Retina (tissue), 1 donor: Measurements from ENCODE around the gene ZER1.
"Not testable (repeated sequence)": the region's sequence is repeated elsewhere in the genome, so short reads cannot be mapped to it uniquely, and the experiment has no call there.

Experiments used
- DNase-seq: peaks from one replicate; pipeline ENCODE4 v3.0.0-alpha.2; 2016

ZER1 gene

GRCh38 chr9:128713941-128714573 is 57.7 kb downstream of the ZER1 start:
- no peak for DNase-seq

DNA sequence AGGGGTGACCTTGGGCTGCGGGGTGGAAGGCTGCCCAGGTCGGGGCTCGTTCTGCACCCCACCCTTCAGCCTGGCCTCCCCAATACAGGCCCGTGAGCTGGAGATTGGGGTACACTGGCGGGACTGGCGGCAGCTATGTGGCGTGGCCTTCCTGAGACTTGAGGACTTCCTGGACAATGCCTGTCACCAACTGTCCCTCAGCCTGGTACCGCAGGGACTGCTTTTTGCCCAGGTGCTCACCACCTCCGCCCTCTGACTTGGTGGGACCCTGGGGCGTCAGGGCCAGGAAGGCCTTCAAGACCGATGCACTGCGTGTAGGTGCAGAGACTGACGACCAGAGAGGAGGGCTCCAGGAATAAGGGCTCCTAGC is 58.3 kb downstream of the ZER1 start:
- DNase-seq: no peak

- no peak for DNase-seq
Observed at GRCh38 chr9:128712451-128713410, 59.0 kb downstream of the ZER1 start.

DNA sequence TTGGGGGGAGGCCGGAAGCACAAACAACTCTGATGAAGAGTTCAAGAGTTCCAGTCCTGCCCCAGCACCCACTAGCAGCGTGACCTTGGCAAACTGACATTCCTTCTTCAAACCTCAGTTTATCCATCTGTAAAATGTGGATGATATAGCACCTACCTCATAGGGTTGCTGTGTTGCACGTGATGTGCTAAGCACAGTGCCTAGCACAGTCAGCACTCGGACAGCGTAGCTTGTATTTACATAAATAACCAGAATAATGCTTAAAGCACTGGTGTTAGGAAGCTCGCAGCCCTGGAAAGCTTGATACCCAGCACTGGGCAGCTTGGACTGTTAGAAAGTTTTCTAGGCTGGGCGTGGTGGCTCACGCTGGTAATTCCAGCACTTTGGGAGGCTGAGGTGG is 64.3 kb downstream of the ZER1 start:
- DNase-seq: no peak

DNA sequence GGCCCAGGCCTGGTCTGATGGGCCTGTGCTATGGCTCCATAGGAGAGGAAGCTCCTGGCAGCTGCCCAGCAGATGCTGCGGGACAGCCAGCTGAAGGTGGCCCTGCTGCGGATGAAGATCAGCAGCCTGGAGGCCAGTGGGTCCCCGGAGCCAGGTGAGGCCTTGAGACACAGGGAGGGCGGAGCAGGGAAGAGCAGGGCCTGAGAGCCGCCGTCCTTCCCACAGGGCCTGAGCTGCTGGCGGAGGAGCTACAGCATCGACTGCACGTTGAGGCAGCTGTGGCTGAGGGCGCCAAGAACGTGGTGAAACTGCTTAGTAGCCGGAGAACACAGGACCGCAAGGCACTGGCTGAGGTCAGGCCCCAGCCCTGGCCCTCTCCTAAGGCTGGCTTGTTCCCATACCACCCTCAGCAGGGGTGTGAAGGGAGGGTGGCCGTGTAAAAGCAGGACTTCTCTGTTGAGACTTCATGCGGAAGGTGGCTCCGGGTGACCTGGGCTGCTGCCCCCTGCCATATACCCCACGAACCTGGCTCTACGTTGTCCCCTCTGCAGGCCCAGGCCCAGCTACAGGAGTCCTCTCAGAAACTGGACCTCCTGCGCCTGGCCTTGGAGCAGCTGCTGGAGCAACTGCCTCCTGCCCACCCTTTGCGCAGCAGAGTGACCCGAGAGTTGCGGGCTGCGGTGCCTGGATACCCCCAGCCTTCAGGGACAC is 64.9 kb downstream of the ZER1 start:
- DNase-seq: no peak

- no peak for DNase-seq
Observed at GRCh38 chr9:128706045-128706444, 65.7 kb downstream of the ZER1 start.

DNA sequence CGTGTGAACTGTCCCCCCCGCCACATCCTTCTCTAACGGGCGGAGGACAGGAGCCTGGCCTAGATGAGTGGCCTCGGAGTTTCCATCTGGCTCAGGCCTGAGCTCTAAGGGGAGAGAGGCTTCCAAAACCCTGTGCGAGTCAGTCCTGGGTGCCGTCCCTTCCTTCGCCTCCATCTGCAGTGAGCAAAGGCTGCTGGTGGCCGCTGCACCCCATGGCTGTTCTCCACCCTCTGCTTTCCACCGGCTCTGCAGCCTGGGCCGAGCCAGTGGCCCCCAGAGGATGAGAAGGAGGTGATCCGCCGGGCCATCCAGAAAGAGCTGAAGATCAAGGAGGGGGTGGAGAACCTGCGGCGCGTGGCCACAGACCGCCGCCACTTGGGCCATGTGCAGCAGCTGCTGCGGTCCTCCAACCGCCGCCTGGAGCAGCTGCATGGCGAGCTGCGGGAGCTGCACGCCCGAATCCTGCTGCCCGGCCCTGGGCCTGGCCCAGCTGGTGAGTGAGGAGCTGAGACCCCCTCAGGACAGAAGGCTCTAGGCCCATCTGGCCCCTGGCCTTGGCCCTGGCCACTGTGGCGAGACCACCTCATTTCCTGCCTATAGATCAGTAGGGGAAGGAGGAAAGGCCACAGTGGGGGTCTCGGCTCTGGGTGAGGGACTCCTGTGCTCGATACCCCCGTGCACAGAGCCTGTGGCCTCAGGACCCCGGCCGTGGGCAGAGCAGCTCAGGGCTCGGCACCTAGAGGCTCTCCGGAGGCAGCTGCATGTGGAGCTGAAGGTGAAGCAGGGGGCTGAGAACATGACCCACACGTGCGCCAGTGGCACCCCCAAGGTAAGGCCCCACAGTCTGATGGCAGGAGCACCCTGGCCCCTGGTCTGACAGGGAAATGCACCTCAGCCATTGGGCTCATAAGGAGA is 66.4 kb downstream of the ZER1 start:
- DNase-seq: no peak

- no peak for DNase-seq
Observed at GRCh38 chr9:128704356-128704670, 67.4 kb downstream of the ZER1 start.

- DNase-seq: no peak
Observed at GRCh38 chr9:128703616-128704355, 67.9 kb downstream of the ZER1 start.

- peak; percentile 63 for DNase-seq
Observed at GRCh38 chr9:128702949-128703615, 68.6 kb downstream of the ZER1 start.

DNA sequence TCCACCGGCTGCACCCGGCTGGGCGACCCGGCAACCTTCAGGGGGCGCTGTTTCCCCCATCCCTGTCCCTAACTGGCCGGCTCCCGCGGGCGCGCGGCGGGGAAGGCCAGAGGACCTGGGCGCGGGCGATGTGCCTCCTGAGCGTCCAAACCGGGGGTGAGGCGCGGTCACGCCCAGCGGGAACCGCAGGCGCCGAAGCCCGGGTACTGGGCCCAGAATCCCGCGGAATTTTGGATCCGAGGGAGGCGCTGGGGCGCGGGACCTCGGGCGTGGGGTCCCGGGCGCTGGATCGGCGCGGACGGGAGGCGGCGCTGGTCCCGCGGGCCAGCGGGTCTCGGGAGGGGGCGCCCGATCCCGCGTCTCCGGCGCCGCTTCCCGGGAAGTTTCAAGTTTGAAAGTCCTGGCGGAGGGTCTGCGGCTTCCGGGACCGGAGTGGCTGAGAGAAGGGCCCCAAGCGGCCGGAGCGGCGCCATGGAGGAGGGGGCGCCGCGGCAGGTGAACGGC is 69.2 kb downstream of the ZER1 start, which contains the start of gene PKN3:
PKN3 (plus strand) TSS at position 59 of the 504 bp plus-strand sequence; CDS start at position 472, 413 bp downstream.
- DNase-seq: peak; percentile 96

DNA sequence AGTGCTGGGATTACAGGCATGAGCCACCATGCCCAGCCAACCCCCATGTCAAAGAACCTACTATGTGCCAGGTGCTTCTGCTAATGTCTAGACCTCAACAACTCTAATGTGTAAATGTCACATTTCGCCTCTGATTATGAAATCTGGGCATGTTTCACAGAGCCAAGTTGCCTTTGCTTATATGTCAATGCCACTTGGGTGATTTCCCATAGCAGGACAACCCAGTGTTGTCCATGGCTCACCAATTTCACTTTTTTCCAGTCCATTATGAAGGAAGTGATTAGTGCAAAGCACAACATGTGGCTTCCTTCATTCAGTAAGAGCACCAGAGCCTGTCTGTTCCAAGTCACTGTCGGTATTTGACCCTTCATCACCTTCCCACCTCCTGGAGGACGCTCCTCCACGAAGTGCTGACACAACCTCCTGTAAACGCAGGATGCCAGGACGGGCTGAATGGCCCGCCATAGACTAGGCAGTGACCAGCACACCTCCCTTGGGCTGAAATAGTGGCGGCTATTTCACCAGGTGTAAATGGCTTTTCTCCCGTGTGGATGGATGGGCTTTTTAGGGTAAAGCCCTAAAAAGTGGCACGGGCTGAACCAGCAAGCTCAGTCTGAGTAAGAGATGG is 70.4 kb downstream of the ZER1 start:
- no peak for DNase-seq

GRCh38 chr9:128699096-128699795 is 72.5 kb downstream of the ZER1 start:
- not testable (repeated sequence) for DNase-seq

GRCh38 chr9:128696923-128697707 is 74.6 kb downstream of the ZER1 start:
- no peak for DNase-seq

- no peak for DNase-seq
Observed at GRCh38 chr9:128694344-128694743, 77.4 kb downstream of the ZER1 start.

- DNase-seq: not testable (repeated sequence)
Observed at GRCh38 chr9:128693738-128694137, 78.0 kb downstream of the ZER1 start.

GRCh38 chr9:128690684-128691034 is 81.1 kb downstream of the ZER1 start:
- no peak for DNase-seq

DNA sequence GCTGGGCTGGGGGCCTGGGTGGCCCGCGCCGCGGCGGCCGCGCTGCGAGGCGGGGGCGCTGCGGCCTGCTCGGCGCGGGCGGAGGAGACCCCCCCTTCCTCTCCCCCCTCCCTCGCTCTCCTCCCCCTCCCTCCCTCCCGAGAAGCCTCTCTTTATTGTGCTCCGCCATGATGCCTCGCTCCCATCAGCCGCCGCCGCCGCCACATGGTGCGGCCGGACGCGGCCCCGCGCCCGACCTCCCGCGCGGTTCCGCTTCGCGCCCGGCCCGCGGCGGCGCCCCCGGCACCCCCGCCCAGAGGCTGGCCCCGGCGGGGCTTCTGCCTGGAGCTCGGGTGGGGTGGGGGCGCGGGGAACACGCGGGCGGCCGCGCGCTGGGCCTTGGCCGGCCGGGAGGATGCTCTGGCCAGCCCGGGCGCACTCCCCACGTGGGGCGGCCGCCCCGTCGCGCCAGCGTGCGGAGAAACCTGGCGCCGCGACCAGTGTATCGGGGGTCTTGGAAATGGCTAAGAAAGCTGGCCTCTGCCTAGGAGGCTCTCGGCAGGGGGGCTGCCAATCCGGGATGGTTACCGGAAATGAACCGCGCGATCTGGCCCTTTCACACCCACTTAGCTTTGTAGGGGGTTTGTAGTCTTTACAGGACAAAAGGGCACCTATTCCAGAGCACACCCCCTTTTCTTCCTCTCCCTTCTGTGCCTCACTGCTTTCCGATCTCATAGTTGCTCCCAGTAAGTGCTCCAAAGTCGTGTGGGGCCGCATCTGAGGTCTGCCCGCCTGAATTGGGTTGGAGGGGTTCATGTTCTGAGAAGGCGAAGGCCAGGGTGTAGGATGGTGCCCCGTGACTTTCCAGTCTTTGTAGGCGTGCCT is 81.7 kb downstream of the ZER1 start:
- peak; percentile 53 for DNase-seq
